Endothelial cell of umbilical vein (primary cell): ENCODE measurements around the gene KCNIP3. TPM values are rescaled to one million over a fixed set of nuclear protein-coding genes. Genes with fewer than 3 reads are reported as not detected.

ENCODE experiments used
- BruUV-seq: library from RNA; stranded (reverse); fragments of 400-500 nt; replicated peaks from 2 replicates; lab custom pipeline; 2021; lab: Mats Ljungman, UMichigan
- CTCF ChIA-PET: fragments of 300-600, 350-600 bp; sonication (Branson Sonifier 250); formaldehyde crosslinking; loops from one replicate; lab custom pipeline; 2021; ENCODE audit warnings: antibody characterized with exemption, inconsistent platforms; lab: Charles Lee
- POLR2A ChIA-PET: fragments of 300-600, 350-600 bp; sonication (Branson Sonifier 250); formaldehyde crosslinking; loops from one replicate; lab custom pipeline; 2021; ENCODE audit warnings: antibody characterized with exemption, inconsistent platforms; lab: Charles Lee
- DNase-seq: peaks from one replicate; pipeline ENCODE4 v3.0.0-alpha.2; 2011; ENCODE audit warnings: low read depth, low spot score
- FAIRE-seq: peaks from 2 replicates; lab custom pipeline; 2011; peaks lifted over from hg19 to GRCh38; lab: Jason Lieb, UNC
- H2AFZ ChIP-seq: 2 replicates; pipeline ENCODE4 v1.6.0; 2012; ENCODE audit warnings: low read depth, low read length, control low read depth, inconsistent platforms
- H3K27ac ChIP-seq: 2 replicates; pipeline ENCODE4 v1.5.1; 2011; ENCODE audit warnings: low read depth, mild to moderate bottlenecking, control low read depth, low read length, moderate library complexity; ENCODE audit not compliant: insufficient read depth
- H3K27me3 ChIP-seq, 2 experiments: 2 replicates each; pipeline versions ENCODE4 v1.6.0 to v1.6.1; 2011; ENCODE audit warnings: low read length in 2 of 2, mixed read lengths in 1 of 2; ENCODE audit not compliant: control insufficient read depth in 2 of 2, insufficient read depth in 2 of 2
- H3K36me3 ChIP-seq, 2 experiments: 2 replicates in 1 of 2; 3 replicates in 1 of 2; pipeline ENCODE4 v1.5.1; 2011; ENCODE audit warnings: low read length in 2 of 2, mild to moderate bottlenecking in 1 of 2, moderate library complexity in 1 of 2; ENCODE audit not compliant: control insufficient read depth in 2 of 2, insufficient read depth in 2 of 2; ENCODE audit errors: extremely low read depth in 1 of 2
- H3K4me1 ChIP-seq: 3 replicates; pipeline ENCODE4 v1.5.1; 2011; ENCODE audit warnings: mild to moderate bottlenecking, low read length; ENCODE audit not compliant: control insufficient read depth, insufficient read depth; ENCODE audit errors: extremely low read depth
- H3K4me2 ChIP-seq: 2 replicates; pipeline ENCODE4 v1.6.1; 2011; ENCODE audit warnings: low read length, control low read depth, mixed read lengths; ENCODE audit not compliant: insufficient read depth
- H3K4me3 ChIP-seq, 3 experiments: fragments of 200-600 bp in 1 of 3; sonication (generic), shearing (Covaris generic) in 1 of 3; replicated peaks in 1 of 3; 2 replicates each; pipeline ENCODE4 v1.5.1; 2011 to 2016; ENCODE audit warnings: control low read depth in 3 of 3, low read length in 3 of 3, mild to moderate bottlenecking in 2 of 3, inconsistent platforms in 1 of 3, low read depth in 1 of 3, moderate library complexity in 1 of 3; ENCODE audit not compliant: insufficient read depth in 1 of 3
- H3K79me2 ChIP-seq: 2 replicates; pipeline ENCODE4 v1.6.0; 2012; ENCODE audit warnings: low read length, inconsistent platforms; ENCODE audit not compliant: control insufficient read depth, insufficient read depth
- H3K9ac ChIP-seq: replicated peaks from 2 replicates; pipeline ENCODE3; 2011; ENCODE audit warnings: low read length, control low read depth; ENCODE audit not compliant: insufficient read depth; ENCODE audit errors: extremely low read depth
- H3K9me1 ChIP-seq: replicated peaks from 3 replicates; pipeline ENCODE4 v1.6.0; 2011; ENCODE audit warnings: mild to moderate bottlenecking, low read length; ENCODE audit not compliant: control insufficient read depth, insufficient read depth; ENCODE audit errors: extremely low read depth
- H3K9me3 ChIP-seq: replicated peaks from 2 replicates; pipeline ENCODE4 v1.5.1; 2012; ENCODE audit warnings: low read length, inconsistent platforms; ENCODE audit not compliant: control insufficient read depth, insufficient read depth
- H4K20me1 ChIP-seq: replicated peaks from 2 replicates; pipeline ENCODE3; 2011; ENCODE audit warnings: mild to moderate bottlenecking, low read length; ENCODE audit not compliant: control insufficient read depth, insufficient read depth; ENCODE audit errors: extremely low read depth
- CTCF ChIP-seq, 2 donors: IDR thresholded peaks; 1 replicate in 1 of 2; 2 replicates in 1 of 2; pipeline ENCODE4 v1.5.1; 2011; ENCODE audit warnings: low read length in 2 of 2, mild to moderate bottlenecking in 2 of 2, moderate library complexity in 2 of 2, control low read depth in 1 of 2, inconsistent platforms in 1 of 2, low read depth in 1 of 2; ENCODE audit not compliant: insufficient read depth in 1 of 2; ENCODE audit errors: extremely low read depth in 1 of 2
- EZH2 ChIP-seq: IDR thresholded peaks from 2 replicates; pipeline ENCODE4 v1.6.1; 2012; ENCODE audit warnings: borderline replicate concordance, low read depth, mild to moderate bottlenecking, moderate library complexity, low read length, inconsistent platforms; ENCODE audit not compliant: severe bottlenecking
- FOS ChIP-seq: IDR thresholded peaks from 2 replicates; pipeline ENCODE4 v1.6.1; 2011; ENCODE audit warnings: mild to moderate bottlenecking, low read length, moderate library complexity, borderline replicate concordance; ENCODE audit not compliant: insufficient read depth
- GATA2 ChIP-seq: IDR thresholded peaks from 2 replicates; pipeline ENCODE4 v1.7.0; 2011; ENCODE audit warnings: low read depth, mild to moderate bottlenecking, moderate library complexity, mixed read lengths, low read length; ENCODE audit not compliant: insufficient read length, insufficient read depth
- JUN ChIP-seq: IDR thresholded peaks from 2 replicates; pipeline ENCODE4 v1.6.1; 2011; ENCODE audit warnings: borderline replicate concordance, low read depth; ENCODE audit not compliant: insufficient read length, insufficient read depth
- MAX ChIP-seq: IDR thresholded peaks from 2 replicates; pipeline ENCODE4 v1.6.1; 2011; ENCODE audit not compliant: insufficient read depth, insufficient read length
- MYC ChIP-seq: IDR thresholded peaks from one replicate; pipeline ENCODE4 v1.6.1; 2011; ENCODE audit warnings: mild to moderate bottlenecking, low read depth, low read length
- POLR2A ChIP-seq: IDR thresholded peaks from 2 replicates; pipeline ENCODE4 v1.6.1; 2012; ENCODE audit warnings: low read depth, mild to moderate bottlenecking, control low read depth, low read length
- POLR2AphosphoS5 ChIP-seq: IDR thresholded peaks from 2 replicates; pipeline ENCODE4 v1.6.1; 2012; ENCODE audit warnings: low read depth, mild to moderate bottlenecking, control low read depth, low read length, moderate library complexity; ENCODE audit not compliant: insufficient read depth
- dilution Hi-C: fragments of 300-500 bp; cut with MboI; formaldehyde crosslinking; loops from one replicate; pipeline ENCODE4 v1.15.0; 2019; ENCODE audit warnings: low sequenced_read_pairs; ENCODE audit not compliant: extremely low pct_ligation_motif_present
- intact Hi-C: fragments of 100-400 bp; cut with micrococcal nuclease; formaldehyde crosslinking; loops from one replicate; pipeline ENCODE4 v1.10.0; 2022
- polyA plus RNA-seq, 4 experiments: library from polyadenylated mRNA; depleted of rRNA in 3 of 4; stranded (reverse) in 3 of 4; unstranded in 1 of 4; fragments of >200 nt; gene quantifications; 2 replicates each; pipeline versions ENCODE4 v1.2.1 to v1.2.3, GENCODE V29; 2011 to 2012; ENCODE audit warnings: missing spikeins in 1 of 4
- total RNA-seq: library from RNA; stranded (reverse); gene quantifications from 2 replicates; pipeline ENCODE4 v1.2.3, GENCODE V29; 2021

The KCNIP3 gene
- total and polyA plus RNA-seq, 2 donors (not counting 3 experiments of a cell fraction or from before 2014, with no cell fraction given): 0.12 to 0.62 TPM

- no peak overlapping the region for H3K27ac ChIP-seq
- H3K9me3 ChIP-seq: no peaks in the 10 kb centered on the region
- no peaks in the 10 kb centered on the region for H3K79me2 ChIP-seq
- H4K20me1 ChIP-seq: no peaks in the 10 kb centered on the region
- no peaks in the 10 kb centered on the region for H3K27me3 ChIP-seq
- no peak for FAIRE-seq
- intact Hi-C loops (no loop called here), dilution Hi-C loops (no loop called here)
- H3K36me3 ChIP-seq: no peaks in the 10 kb centered on the region
- H3K4me3 ChIP-seq: no peak overlapping the region
- no peak for DNase-seq
- ChIA-PET POLR2A (no interaction called here), CTCF (interaction anchor here (4.8 kb wide), 1 partner anchor 7 kb away, joined by 28 read pairs; no protein-coding TSS in a partner anchor)
- H3K9ac ChIP-seq: no peak overlapping the region
- no peaks in the 10 kb centered on the region for H3K4me1 ChIP-seq
- TF ChIP-seq FOS (no peak), MAX (no peak), CTCF (IDR thresholded peaks at IDR 0.05; ENCODE audit: extremely low read depth in 1 of 2, insufficient read depth in 1 of 2, low read depth in 1 of 2, low read length in 2 of 2) (no peak), POLR2AphosphoS5 (no peak), EZH2 (no peak), POLR2A (no peak), JUN (no peak), MYC (no peak), GATA2 (no peak)
- no peaks in the 10 kb centered on the region for H3K9me1 ChIP-seq
- H2AFZ ChIP-seq: no peak overlapping the region
- no TSS peak for BruUV-seq
- no peak overlapping the region for H3K4me2 ChIP-seq
Observed at GRCh38 chr2:95381212-95382191, 84.4 kb downstream of the KCNIP3 start.
